Smooth muscle cell (in vitro differentiated cells): ENCODE data around the gene MAP3K8. TPM values are rescaled to one million over a fixed set of nuclear protein-coding genes. Genes with fewer than 3 reads are reported as not detected.
A peak's percentile ranks its signal among the peaks of the same experiment; 100 is the strongest.

Experiments used
- DNase-seq: peaks from one replicate; lab custom pipeline; 2025; ENCODE audit not compliant: unreplicated experiment; lab: John Stamatoyannopoulos, UW
- H2AFZ ChIP-seq: fragments of 200-600 bp; sonication (generic); 2 replicates; pipeline ENCODE4 v1.6.0; 2016; ENCODE audit warnings: antibody characterized with exemption, low read depth, mild to moderate bottlenecking
- H3F3A ChIP-seq: fragments of 200-600 bp; sonication (generic); 2 replicates; pipeline ENCODE4 v1.6.0; 2017; ENCODE audit warnings: antibody characterized with exemption, low read depth
- H3K27ac ChIP-seq: fragments of 200-600 bp; sonication (generic); 2 replicates; pipeline ENCODE4 v1.5.1; 2016; ENCODE audit warnings: low read depth, mild to moderate bottlenecking
- H3K27me3 ChIP-seq: fragments of 200-600 bp; sonication (generic); 2 replicates; pipeline ENCODE4 v1.6.1; 2016; ENCODE audit warnings: low read depth, mild to moderate bottlenecking
- H3K36me3 ChIP-seq: fragments of 200-600 bp; sonication (generic); 2 replicates; pipeline ENCODE4 v1.5.1; 2016; ENCODE audit warnings: low read depth
- H3K4me1 ChIP-seq: fragments of 200-600 bp; sonication (generic); 2 replicates; pipeline ENCODE4 v1.5.1; 2016; ENCODE audit warnings: low read depth
- H3K4me2 ChIP-seq: fragments of 200-600 bp; sonication (generic); 2 replicates; pipeline ENCODE4 v1.6.0; 2016; ENCODE audit warnings: mild to moderate bottlenecking
- H3K4me3 ChIP-seq: fragments of 200-600 bp; sonication (generic); 2 replicates; pipeline ENCODE4 v1.5.1; 2016; ENCODE audit warnings: mild to moderate bottlenecking
- H3K79me2 ChIP-seq: fragments of 200-600 bp; sonication (generic); 2 replicates; pipeline ENCODE4 v1.6.0; 2016; ENCODE audit warnings: low read depth, mild to moderate bottlenecking
- H3K9ac ChIP-seq: fragments of 200-600 bp; sonication (generic); 2 replicates; pipeline ENCODE4 v1.6.0; 2016; ENCODE audit warnings: low read depth
- H3K9me3 ChIP-seq: fragments of 200-600 bp; sonication (generic); replicated peaks from 2 replicates; pipeline ENCODE4 v1.5.1; 2016; ENCODE audit warnings: low read depth
- H4K20me1 ChIP-seq: fragments of 200-600 bp; sonication (generic); 2 replicates; pipeline ENCODE4 v1.6.0; 2016; ENCODE audit warnings: low read depth
- CTCF ChIP-seq: fragments of 200-600 bp; sonication (generic); IDR thresholded peaks from 2 replicates; pipeline ENCODE4 v1.5.1; 2017; ENCODE audit warnings: borderline replicate concordance, mild to moderate bottlenecking, antibody characterized with exemption; ENCODE audit not compliant: insufficient read depth, poor library complexity, severe bottlenecking
- WGBS: methylation state at CpG from one replicate; pipeline ENCODE4 v1.1.7; 2016; ENCODE audit warnings: low lambda C conversion rate; 5-methylcytosine and 5-hydroxymethylcytosine counted together
- polyA plus RNA-seq: library from polyadenylated mRNA; unstranded; fragments of >200 nt; fragmentation: Nextera tagmentation; extraction: Ambion mirVana; gene quantifications from 2 replicates; pipeline ENCODE4 v1.2.1, GENCODE V29; 2016
- total RNA-seq: library from RNA; depleted of rRNA; stranded (reverse); fragments of >200 nt; gene quantifications from 2 replicates; pipeline ENCODE4 v1.2.3, GENCODE V29; 2014

The MAP3K8 gene
- total and polyA plus RNA-seq, 2 experiments from 2014 or later: 10.4 to 18.5 TPM

GRCh38 chr10:30447125-30447799 is 13.3 kb downstream of the MAP3K8 start:
- H2AFZ ChIP-seq: no peak overlapping the region
- 84% methylated on average over 10 of the region's 10 CpGs for WGBS
- H3K36me3 ChIP-seq: peaks cover 20% of the 10 kb centered on the region
- H3K4me1 ChIP-seq: no peaks in the 10 kb centered on the region
- peaks cover 9% of the 10 kb centered on the region for H3F3A ChIP-seq
- no peak for TF ChIP-seq CTCF
- H3K27ac ChIP-seq: peak overlapping the region; percentile 60
- no peak overlapping the region for H3K9ac ChIP-seq
- DNase-seq: no peak
- H4K20me1 ChIP-seq: peaks cover 28% of the 10 kb centered on the region
- no peak overlapping the region for H3K4me3 ChIP-seq
- H3K27me3 ChIP-seq: no peaks in the 10 kb centered on the region
- H3K9me3 ChIP-seq: no peaks in the 10 kb centered on the region
- H3K79me2 ChIP-seq: peaks cover 6% of the 10 kb centered on the region
- H3K4me2 ChIP-seq: no peak overlapping the region

- Histone ChIP-seq H3K79me2 (peaks cover 6% of the 10 kb centered on the region), H4K20me1 (peaks cover 20% of the 10 kb centered on the region), H3K9ac (no peak overlapping the region), H3K36me3 (peaks cover 18% of the 10 kb centered on the region), H3K4me2 (no peak overlapping the region), H3K4me1 (no peaks in the 10 kb centered on the region), H3K27ac (peak overlapping the region; percentile 60), H3F3A (peaks cover 9% of the 10 kb centered on the region), H3K9me3 (no peaks in the 10 kb centered on the region), H2AFZ (no peak overlapping the region), H3K4me3 (no peak overlapping the region), H3K27me3 (no peaks in the 10 kb centered on the region)
- DNase-seq: no peak
- WGBS: 97% methylated on average over 1 of the region's 1 CpG
- TF ChIP-seq CTCF: no peak
Measured at GRCh38 chr10:30448092-30448491, 14.1 kb downstream of the MAP3K8 start.

- Histone ChIP-seq H3F3A (no peaks in the 10 kb centered on the region), H3K79me2 (no peaks in the 10 kb centered on the region), H3K27ac (peak overlapping the region; percentile 56), H3K9me3 (no peaks in the 10 kb centered on the region), H3K4me3 (no peak overlapping the region), H3K4me1 (no peaks in the 10 kb centered on the region), H3K4me2 (peak overlapping the region; percentile 28), H3K9ac (no peak overlapping the region), H3K36me3 (peaks cover 18% of the 10 kb centered on the region), H2AFZ (no peak overlapping the region), H3K27me3 (no peaks in the 10 kb centered on the region), H4K20me1 (peaks cover 5% of the 10 kb centered on the region)
- DNase-seq: no peak
- TF ChIP-seq CTCF: no peak
- WGBS: 92% methylated on average over 6 of the region's 6 CpGs
Measured at GRCh38 chr10:30453764-30454527, 20.0 kb downstream of the MAP3K8 start.
